Parathyroid adenoma (tissue), 2 donors: ENCODE results near the gene ATP6V0A1.
"Not testable (repeated sequence)": the region's sequence is repeated elsewhere in the genome, so short reads cannot be mapped to it uniquely, and the experiment has no call there.

Experiments
- H2AFZ ChIP-seq: fragments of 300-600 bp; sonication (generic); one replicate; pipeline ENCODE4 v1.7.0; 2017; ENCODE audit warnings: antibody characterized with exemption, mild to moderate bottlenecking
- H3K27ac ChIP-seq: fragments of 300-600 bp; sonication (generic); one replicate; pipeline ENCODE4 v1.7.0; 2017
- H3K27me3 ChIP-seq: fragments of 300-600 bp; sonication (generic); one replicate; pipeline ENCODE4 v1.7.0; 2017; ENCODE audit warnings: low read length; ENCODE audit not compliant: control insufficient read depth, insufficient read depth
- H3K36me3 ChIP-seq: fragments of 300-600 bp; sonication (generic); one replicate; pipeline ENCODE4 v1.7.0; 2017; ENCODE audit warnings: low read length; ENCODE audit not compliant: control insufficient read depth, insufficient read depth
- H3K4me1 ChIP-seq: fragments of 300-600 bp; sonication (generic); one replicate; pipeline ENCODE4 v1.7.0; 2017; ENCODE audit warnings: control low read depth
- H3K4me2 ChIP-seq: fragments of 300-600 bp; sonication (generic); one replicate; pipeline ENCODE4 v1.7.0; 2017; ENCODE audit warnings: low read length
- H3K4me3 ChIP-seq: fragments of 300-600 bp; sonication (generic); one replicate; pipeline ENCODE4 v1.7.0; 2017; ENCODE audit warnings: low read depth, low read length
- H3K79me2 ChIP-seq: fragments of 300-600 bp; sonication (generic); one replicate; pipeline ENCODE4 v1.7.0; 2017; ENCODE audit warnings: control low read depth
- H3K9ac ChIP-seq: fragments of 300-600 bp; sonication (generic); one replicate; pipeline ENCODE4 v1.7.0; 2017; ENCODE audit warnings: mild to moderate bottlenecking
- H3K9me3 ChIP-seq: fragments of 300-600 bp; sonication (generic); one replicate; pipeline ENCODE4 v1.7.0; 2017; ENCODE audit warnings: low read length; ENCODE audit not compliant: control insufficient read depth
- CTCF ChIP-seq: fragments of 300-600 bp; sonication (generic); IDR thresholded peaks from one replicate; pipeline ENCODE4 v1.7.0; 2017; ENCODE audit warnings: antibody characterized with exemption, mild to moderate bottlenecking
- donor health status: primary hyperparathyroidism.

ATP6V0A1 gene

DNA sequence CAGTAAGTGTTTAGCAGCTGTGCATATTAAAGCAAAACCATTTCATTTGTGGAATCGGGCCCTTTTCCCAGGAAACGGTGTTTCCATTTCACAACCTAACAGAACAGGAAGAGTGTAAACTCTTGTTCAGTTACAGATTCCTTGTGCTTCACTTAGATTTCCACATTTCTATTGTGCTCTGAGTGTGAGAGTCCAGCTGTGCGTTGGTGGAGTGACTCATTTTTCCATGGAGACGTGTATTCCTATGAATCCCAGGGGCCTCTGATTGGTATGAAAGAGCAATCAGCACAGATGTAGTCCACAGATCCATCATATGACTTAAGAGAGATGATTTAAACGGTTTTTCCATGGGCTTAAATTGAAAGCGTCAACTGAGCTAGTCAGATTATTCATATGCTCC is 22.3 kb upstream of the ATP6V0A1 start:
- Histone ChIP-seq H3K9me3 (no peaks in the 10 kb centered on the region), H3K4me2 (no peak overlapping the region), H3K9ac (no peak overlapping the region), H3K27me3 (no peaks in the 10 kb centered on the region), H2AFZ (no peak overlapping the region), H3K27ac (no peak overlapping the region), H3K4me3 (no peak overlapping the region), H3K79me2 (no peaks in the 10 kb centered on the region), H3K36me3 (no peaks in the 10 kb centered on the region), H3K4me1 (no peaks in the 10 kb centered on the region)
- TF ChIP-seq CTCF = no peak

- Histone ChIP-seq H3K36me3 (no peaks in the 10 kb centered on the region), H3K4me2 (no peak overlapping the region)
These were observed 19.8 kb upstream of the ATP6V0A1 start for GRCh38 chr17:42438600-42439567.

GRCh38 chr17:42441371-42442195 is 17.1 kb upstream of the ATP6V0A1 start:
- no peak for TF ChIP-seq CTCF
- Histone ChIP-seq H3K4me3 (no peak overlapping the region), H3K27ac (no peak overlapping the region)

More at GRCh38 chr17:42438600-42439567, 19.8 kb upstream of the ATP6V0A1 start:
- Histone ChIP-seq H3K27ac (no peak overlapping the region), H3K9me3 (no peaks in the 10 kb centered on the region), H3K9ac (no peak overlapping the region), H3K4me1 (no peaks in the 10 kb centered on the region), H3K27me3 (no peaks in the 10 kb centered on the region), H2AFZ (no peak overlapping the region), H3K79me2 (no peaks in the 10 kb centered on the region), H3K4me3 (no peak overlapping the region)
- no peak for TF ChIP-seq CTCF

DNA sequence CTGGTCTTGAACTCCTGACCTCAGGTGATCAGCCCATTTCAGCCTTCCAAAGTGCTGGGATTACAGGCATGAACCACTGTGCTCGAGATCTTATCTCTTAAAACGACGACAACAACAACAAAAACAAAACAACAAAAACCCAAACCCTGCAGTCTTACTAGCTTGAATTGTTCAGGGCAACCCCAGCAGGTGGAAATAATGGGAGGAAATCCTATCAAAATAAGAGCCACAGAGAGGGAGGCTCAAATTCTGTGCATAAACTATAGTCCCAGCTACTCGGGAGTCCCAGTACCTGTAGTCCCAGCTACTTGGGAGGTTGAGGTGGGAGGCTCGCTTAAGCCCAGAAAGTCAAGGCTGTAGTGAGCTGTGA is 16.5 kb upstream of the ATP6V0A1 start:
- Histone ChIP-seq H3K27ac (no peak overlapping the region), H2AFZ (no peak overlapping the region), H3K4me2 (no peak overlapping the region), H3K36me3 (no peaks in the 10 kb centered on the region), H3K79me2 (no peaks in the 10 kb centered on the region), H3K9me3 (no peaks in the 10 kb centered on the region), H3K9ac (no peak overlapping the region), H3K4me1 (no peaks in the 10 kb centered on the region), H3K4me3 (no peak overlapping the region), H3K27me3 (no peaks in the 10 kb centered on the region)
- TF ChIP-seq CTCF = no peak

More at GRCh38 chr17:42441371-42442195, 17.1 kb upstream of the ATP6V0A1 start:
- H3K79me2 ChIP-seq = no peaks in the 10 kb centered on the region
- H3K36me3 ChIP-seq = no peaks in the 10 kb centered on the region
- no peak overlapping the region for H3K4me2 ChIP-seq
- no peak overlapping the region for H2AFZ ChIP-seq
- H3K27me3 ChIP-seq = no peaks in the 10 kb centered on the region
- no peak overlapping the region for H3K9ac ChIP-seq
- H3K9me3 ChIP-seq = no peaks in the 10 kb centered on the region
- H3K4me1 ChIP-seq = no peaks in the 10 kb centered on the region

DNA sequence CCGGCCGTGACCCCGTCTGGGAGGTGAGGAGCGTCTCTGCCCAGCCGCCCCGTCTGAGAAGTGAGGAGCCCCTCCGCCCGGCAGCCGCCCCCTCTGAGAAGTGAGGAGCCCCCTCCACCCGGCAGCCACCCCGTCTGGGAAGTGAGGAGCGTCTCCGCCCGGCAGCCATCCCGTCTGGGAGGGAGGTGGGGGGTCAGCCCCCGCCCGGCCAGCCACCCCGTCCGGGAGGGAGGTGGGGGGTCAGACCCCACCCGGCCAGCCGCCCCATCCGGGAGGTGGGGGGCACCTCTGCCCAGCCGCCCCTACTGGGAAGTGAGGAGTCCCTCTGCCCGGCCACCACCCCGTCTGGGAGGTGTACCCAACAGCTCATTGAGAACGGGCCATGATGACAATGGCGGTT is 9.5 kb upstream of the ATP6V0A1 start:
- not testable (repeated sequence) for H3K27me3 ChIP-seq, H3K9me3 ChIP-seq, H3K36me3 ChIP-seq, H2AFZ ChIP-seq, H3K4me3 ChIP-seq, H3K79me2 ChIP-seq, H3K27ac ChIP-seq, H3K4me1 ChIP-seq, H3K4me2 ChIP-seq, H3K9ac ChIP-seq

- H2AFZ ChIP-seq, H3K4me2 ChIP-seq, H3K9ac ChIP-seq, H3K79me2 ChIP-seq, H3K27ac ChIP-seq, H3K9me3 ChIP-seq, H3K27me3 ChIP-seq, H3K4me1 ChIP-seq, H3K36me3 ChIP-seq, H3K4me3 ChIP-seq: not testable (repeated sequence)
These were observed 8.8 kb upstream of the ATP6V0A1 start for GRCh38 chr17:42449838-42450237.

- not testable (repeated sequence) for H3K79me2 ChIP-seq, H3K4me1 ChIP-seq, H3K9me3 ChIP-seq, H3K27ac ChIP-seq, H3K4me2 ChIP-seq, H3K4me3 ChIP-seq, H3K36me3 ChIP-seq, H3K27me3 ChIP-seq, H2AFZ ChIP-seq, H3K9ac ChIP-seq
These were observed 7.4 kb upstream of the ATP6V0A1 start for GRCh38 chr17:42451270-42451669.
